Kidney capillary endothelial cell (primary cell): ENCODE measurements around the gene LPCAT1.
"Not testable (repeated sequence)": the region's sequence is repeated elsewhere in the genome, so short reads cannot be mapped to it uniquely, and the experiment has no call there.

ENCODE experiments used
- DNase-seq: peaks from one replicate; pipeline ENCODE4 v3.0.0-alpha.2; 2018; ENCODE audit warnings: low spot score

LPCAT1 gene

DNA sequence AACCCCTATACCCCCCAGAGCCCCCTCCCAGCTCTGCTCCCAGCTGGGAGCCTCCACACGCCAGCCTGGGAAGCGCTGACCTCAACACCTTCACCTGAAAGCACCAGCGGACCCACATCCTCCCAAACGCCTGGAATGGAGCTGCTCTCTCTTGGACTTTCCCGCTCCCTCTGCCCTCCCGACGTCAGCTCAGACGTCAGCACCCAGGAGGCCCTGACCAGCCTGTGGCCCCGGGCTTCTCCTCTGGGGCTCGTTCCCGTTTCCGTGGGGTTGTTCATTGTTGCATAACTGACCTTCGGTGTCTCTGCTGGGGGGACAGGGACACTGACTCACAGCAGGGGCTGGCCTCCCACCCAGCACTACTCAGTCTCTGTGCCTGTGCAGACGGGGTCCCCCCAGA, 43.5 kb downstream of the LPCAT1 start:
- DNase-seq, result no peak

DNA sequence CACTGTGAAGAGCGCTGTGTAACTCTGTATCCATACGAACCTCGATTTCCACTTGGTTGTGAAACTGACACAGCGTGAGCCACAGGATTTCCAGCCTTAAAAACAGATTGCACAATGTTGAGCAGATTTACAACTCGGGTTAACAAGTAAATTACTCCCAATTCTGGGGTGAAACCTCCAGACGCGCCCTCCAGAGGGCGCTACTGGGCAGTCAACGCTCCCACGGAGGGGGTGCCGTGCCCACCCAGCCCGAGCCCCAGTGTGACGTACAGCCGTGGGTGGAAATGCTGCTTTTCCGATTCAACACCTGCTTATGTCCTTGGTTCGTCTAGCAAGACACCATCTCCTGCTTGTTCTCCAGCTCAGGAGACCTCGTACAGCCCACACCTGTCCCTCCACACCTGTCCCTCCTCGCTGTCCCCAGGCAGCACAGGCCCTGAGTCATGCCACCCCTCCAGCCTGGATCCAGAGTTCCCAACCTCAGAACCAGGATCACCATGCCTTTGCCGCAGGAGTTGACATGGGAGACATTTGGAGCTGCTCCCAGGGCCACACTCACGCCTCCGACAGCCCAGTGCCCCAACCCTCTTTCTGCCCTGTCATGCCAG, 44.1 kb downstream of the LPCAT1 start:
- no peak for DNase-seq

- no peak for DNase-seq
Observed at GRCh38 chr5:1479066-1479465, 44.7 kb downstream of the LPCAT1 start.

- DNase-seq, result no peak
Observed at GRCh38 chr5:1478271-1479035, 45.3 kb downstream of the LPCAT1 start.

DNA sequence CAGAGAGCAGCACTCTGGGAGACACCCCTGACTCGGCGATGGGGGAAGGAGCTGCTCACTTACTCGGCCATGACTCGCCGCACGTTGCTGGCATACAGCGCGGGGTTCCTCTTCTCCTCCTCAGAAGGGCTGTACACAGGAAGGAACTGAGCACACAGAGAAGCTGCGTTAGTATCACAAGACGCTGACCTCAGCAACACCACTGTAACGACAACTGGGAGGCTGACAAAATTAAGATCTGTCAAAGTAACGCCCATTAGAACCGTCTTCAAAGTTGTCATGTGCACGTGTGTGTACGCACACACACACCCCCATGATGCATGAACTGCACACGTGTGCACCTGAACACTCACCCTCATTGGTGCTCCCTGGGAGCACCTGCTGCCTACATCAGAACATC, 46.4 kb downstream of the LPCAT1 start:
- DNase-seq, result peak; percentile 14

GRCh38 chr5:1476967-1477310, 46.8 kb downstream of the LPCAT1 start:
- DNase-seq, result no peak

- DNase-seq, result no peak
Observed at GRCh38 chr5:1476181-1476966, 47.4 kb downstream of the LPCAT1 start.

- not testable (repeated sequence) for DNase-seq
Observed at GRCh38 chr5:1475544-1475900, 48.2 kb downstream of the LPCAT1 start.

DNA sequence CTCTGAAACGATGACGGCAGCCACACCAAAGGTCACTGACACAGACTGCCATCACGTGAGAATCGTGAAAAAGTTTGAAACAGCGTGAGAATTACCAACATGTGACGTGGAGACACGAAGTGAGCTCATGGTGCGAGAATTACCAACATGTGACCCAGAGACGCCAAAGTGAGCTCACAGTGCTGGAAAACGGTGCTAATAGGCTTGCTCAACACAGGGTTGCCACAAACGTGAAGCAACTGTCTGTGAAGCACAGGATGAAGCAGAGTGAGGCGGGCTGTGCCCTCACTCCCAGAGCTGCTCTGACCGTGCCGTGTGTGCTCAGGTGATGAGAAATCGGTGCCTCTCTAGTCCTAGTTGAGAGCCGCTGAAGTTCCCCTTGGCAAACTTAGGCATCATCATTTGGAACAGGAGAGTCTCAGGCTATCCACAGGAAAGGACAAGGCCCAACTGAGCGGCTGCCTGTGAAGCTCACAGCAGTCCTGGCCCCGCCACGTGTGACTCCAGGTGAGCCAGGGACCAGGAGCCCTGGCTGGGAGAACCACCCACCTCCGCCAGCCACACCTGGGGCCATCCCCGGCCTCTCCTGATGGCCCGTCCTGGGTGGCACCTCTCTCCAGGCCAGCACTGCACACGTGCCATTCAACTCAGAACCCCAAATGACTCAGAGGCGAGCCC, 48.8 kb downstream of the LPCAT1 start:
- DNase-seq, result no peak

- no peak for DNase-seq
Observed at GRCh38 chr5:1474183-1474839, 49.4 kb downstream of the LPCAT1 start.

DNA sequence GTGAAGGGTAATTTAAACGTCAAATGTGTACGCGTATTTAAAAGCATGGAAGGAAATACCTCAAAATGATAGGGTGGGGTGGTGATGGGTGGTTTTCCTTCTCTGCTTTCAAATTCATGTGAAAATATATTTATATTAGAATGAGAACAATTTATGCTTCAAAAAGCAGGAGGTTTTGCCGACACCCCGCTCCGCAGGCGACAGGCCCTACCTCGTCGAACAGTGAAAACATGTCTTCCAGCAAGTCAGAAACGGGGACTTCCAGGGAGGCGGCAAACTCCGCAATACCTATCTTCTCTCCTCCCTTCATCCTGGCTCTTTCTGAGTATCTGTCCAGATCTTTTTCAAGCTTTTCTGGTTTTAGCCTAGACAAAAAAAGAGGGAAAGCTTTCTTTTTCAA, 50.0 kb downstream of the LPCAT1 start:
- DNase-seq, result no peak

- no peak for DNase-seq
Observed at GRCh38 chr5:1472964-1473628, 50.7 kb downstream of the LPCAT1 start.

- no peak for DNase-seq
Observed at GRCh38 chr5:1471997-1472963, 51.5 kb downstream of the LPCAT1 start.

DNA sequence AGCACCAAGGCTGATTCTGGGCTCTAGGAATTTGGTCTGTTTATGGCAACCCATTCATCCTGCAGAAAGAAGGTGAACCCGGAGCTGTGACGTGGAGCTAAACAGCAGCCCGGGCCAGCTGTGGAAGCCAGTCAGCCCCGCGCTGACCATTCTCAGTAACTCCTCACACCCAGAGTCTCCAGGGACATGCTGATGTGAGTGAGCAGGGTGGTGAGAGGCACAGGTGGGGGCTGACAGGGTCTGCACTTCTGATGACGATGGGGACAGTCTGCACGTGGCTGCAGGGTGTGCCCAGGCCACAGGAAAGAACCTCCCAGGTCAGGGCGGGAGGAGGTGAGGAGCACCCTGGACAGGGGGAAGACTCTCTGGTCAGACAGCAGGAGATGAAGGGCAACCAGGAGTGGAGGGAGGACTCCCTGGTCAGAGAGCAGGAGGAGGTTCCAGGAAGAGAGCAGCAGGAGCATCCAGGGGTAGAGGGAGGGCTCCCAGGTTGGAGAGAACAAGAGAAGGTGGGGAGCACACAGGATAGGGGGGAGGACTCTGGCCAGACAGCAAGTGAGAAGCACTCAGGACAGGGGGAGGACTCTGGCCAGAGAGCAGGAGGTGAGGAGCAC, 52.4 kb downstream of the LPCAT1 start:
- DNase-seq, result no peak

GRCh38 chr5:1470762-1471211, 53.0 kb downstream of the LPCAT1 start:
- no peak for DNase-seq

DNA sequence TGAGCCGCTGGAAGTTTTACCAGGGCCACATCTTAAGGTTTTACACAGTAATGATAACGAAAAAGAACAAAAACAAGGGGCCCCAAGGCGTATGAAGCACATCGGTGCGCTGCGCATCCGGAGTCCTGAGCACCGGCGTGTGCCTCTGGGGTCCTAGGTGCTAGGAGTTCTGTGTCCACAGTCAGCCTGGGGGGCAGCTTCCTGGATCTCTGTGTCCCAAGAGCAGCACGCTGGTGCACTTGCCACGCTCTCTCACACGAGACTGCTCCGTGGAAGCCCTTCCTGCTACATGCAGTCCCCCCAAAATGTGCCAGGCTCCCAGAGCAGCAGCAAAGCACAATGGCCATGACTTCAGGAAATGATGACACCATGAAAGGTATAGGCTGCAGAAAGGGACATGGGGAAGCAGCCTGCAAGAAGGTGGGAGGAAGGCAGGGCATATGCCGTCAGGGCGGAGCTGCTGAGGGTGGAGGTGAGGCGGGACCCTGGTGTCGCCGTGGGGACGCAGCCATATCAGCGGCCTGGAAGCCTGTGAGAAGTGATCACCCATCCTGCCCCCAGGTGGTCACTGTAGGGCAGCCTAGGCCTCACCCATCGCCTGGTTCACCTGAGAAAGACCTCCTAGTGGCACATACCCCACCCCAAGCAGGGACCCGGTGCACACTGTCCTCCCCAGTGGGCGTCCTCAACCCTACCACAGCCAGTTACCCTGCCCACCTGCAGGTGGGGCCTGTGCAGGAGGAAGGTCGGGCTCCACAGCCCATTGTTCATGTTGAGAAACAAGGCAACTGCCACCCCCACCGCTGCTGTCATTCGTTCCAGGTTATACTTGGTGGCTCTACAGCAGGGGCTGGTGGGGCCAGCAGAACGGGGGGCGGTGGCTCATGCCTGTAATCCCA, 54.9 kb downstream of the LPCAT1 start:
- DNase-seq, result no peak

GRCh38 chr5:1468247-1468612, 55.5 kb downstream of the LPCAT1 start:
- no peak for DNase-seq

GRCh38 chr5:1467341-1468246, 56.2 kb downstream of the LPCAT1 start:
- no peak for DNase-seq
